HepG2 (cell line): Measurements from ENCODE around the gene CCNL1. TPM values are rescaled to one million over a fixed set of nuclear protein-coding genes. Genes with fewer than 3 reads are reported as not detected.
A peak's percentile ranks its signal among the peaks of the same experiment; 100 is the strongest.

Experiments
- ATAC-seq: fragments of 200-7000 bp; cut with Tn5 transposase; 3 replicates; pipeline ENCODE4 v1.9.1; 2020; ENCODE audit warnings: mild to moderate bottlenecking, moderate library complexity
- BruUV-seq: library from RNA; stranded (reverse); fragments of 400-500 nt; replicated peaks from 2 replicates; lab custom pipeline; 2021; lab: Mats Ljungman, UMichigan
- CTCF ChIA-PET: fragments of 300-600 bp; formaldehyde crosslinking; extraction: SDS; loops from one replicate; lab custom pipeline; 2021; ENCODE audit warnings: low total read pairs, inconsistent platforms, low intra/inter-chr PET ratio; lab: Yijun Ruan, JAX
- POLR2A ChIA-PET: fragments of 350-600 bp; sonication (Branson Sonifier 250); formaldehyde crosslinking; loops from one replicate; lab custom pipeline; 2020; ENCODE audit warnings: antibody characterized with exemption, inconsistent platforms; lab: Yijun Ruan, JAX
- DNase-seq: peaks from one replicate; pipeline ENCODE4 v3.0.0-alpha.2; 2015; ENCODE audit warnings: low spot score
- FAIRE-seq: peaks from 3 replicates; lab custom pipeline; 2011; peaks lifted over from hg19 to GRCh38; lab: Jason Lieb, UNC
- H2AFZ ChIP-seq: one replicate; pipeline ENCODE4 v1.6.1; 2011; ENCODE audit warnings: low read length, inconsistent platforms
- H3K27ac ChIP-seq: fragments of 300-600 bp; 3 replicates; pipeline ENCODE4 v1.8.0; 2011; ENCODE audit warnings: mixed run types, mild to moderate bottlenecking, mixed read lengths, low read length, inconsistent platforms; ENCODE audit not compliant: insufficient read depth; ENCODE audit errors: extremely low read length
- H3K27me3 ChIP-seq, 2 experiments: fragments of 200-600 bp in 1 of 2; 2 replicates in 1 of 2; 3 replicates in 1 of 2; pipeline versions ENCODE4 v1.6.0 to v1.8.0; 2011; ENCODE audit warnings: low read length in 2 of 2, mild to moderate bottlenecking in 2 of 2, moderate library complexity in 2 of 2, inconsistent platforms in 1 of 2; ENCODE audit not compliant: insufficient read depth in 2 of 2, control insufficient read depth in 1 of 2
- H3K36me3 ChIP-seq, 2 experiments: fragments of 200-600 bp in 1 of 2; replicated peaks in 1 of 2; 2 replicates in 1 of 2; 3 replicates in 1 of 2; pipeline versions ENCODE4 v1.5.1 to v1.8.0; 2011; ENCODE audit warnings: low read length in 2 of 2, inconsistent platforms in 1 of 2; ENCODE audit not compliant: insufficient read depth in 2 of 2, control insufficient read depth in 1 of 2
- H3K4me1 ChIP-seq: 2 replicates; pipeline ENCODE4 v1.5.1; 2012; ENCODE audit warnings: low read length, inconsistent platforms; ENCODE audit not compliant: insufficient read depth
- H3K4me2 ChIP-seq: 2 replicates; pipeline ENCODE4 v1.6.0; 2011; ENCODE audit warnings: low read depth, low read length, inconsistent platforms
- H3K4me3 ChIP-seq, 3 experiments: fragments of 200-600 bp in 1 of 3; sonication (generic), shearing (Covaris generic) in 1 of 3; replicated peaks in 1 of 3; 2 replicates each; pipeline ENCODE4 v1.5.1; 2011 to 2016; ENCODE audit warnings: low read length in 3 of 3, inconsistent platforms in 2 of 3, low read depth in 2 of 3, mild to moderate bottlenecking in 2 of 3, control low read depth in 1 of 3, mixed read lengths in 1 of 3; ENCODE audit not compliant: insufficient read depth in 1 of 3
- H3K79me2 ChIP-seq: one replicate; pipeline ENCODE4 v1.6.1; 2011; ENCODE audit warnings: low read length, inconsistent platforms; ENCODE audit not compliant: insufficient read depth
- H3K9ac ChIP-seq: 2 replicates; pipeline ENCODE4 v1.6.0; 2011; ENCODE audit warnings: mild to moderate bottlenecking, low read depth, low read length, inconsistent platforms; ENCODE audit not compliant: insufficient read depth
- H3K9me3 ChIP-seq: 2 replicates; pipeline ENCODE4 v1.5.1; 2012; ENCODE audit warnings: mild to moderate bottlenecking, low read length
- H4K20me1 ChIP-seq: 2 replicates; pipeline ENCODE4 v1.6.0; 2011; ENCODE audit warnings: inconsistent platforms, mild to moderate bottlenecking, low read length, moderate library complexity; ENCODE audit not compliant: insufficient read depth
- ARNT2 ChIP-seq: sonication (generic); formaldehyde crosslinking; IDR thresholded peaks from 2 replicates; pipeline ENCODE4 v1.8.0; 2022; ENCODE audit warnings: mild to moderate bottlenecking, low read depth, missing genetic modification reagents, moderate library complexity
- BORCS8-MEF2B ChIP-seq: sonication (generic); formaldehyde crosslinking; IDR thresholded peaks from 2 replicates; pipeline ENCODE4 v1.8.0; 2022; ENCODE audit warnings: mild to moderate bottlenecking, missing genetic modification reagents
- BRCA1 ChIP-seq: sonication (generic); formaldehyde crosslinking; IDR thresholded peaks from 2 replicates; pipeline ENCODE4 v1.4.0; 2020; ENCODE audit warnings: missing genetic modification reagents
- CSRNP1 ChIP-seq: sonication (generic); formaldehyde crosslinking; IDR thresholded peaks from 2 replicates; pipeline ENCODE4 v1.8.1; 2023; ENCODE audit warnings: mild to moderate bottlenecking, missing genetic modification reagents
- MEIS2 ChIP-seq: sonication (generic); formaldehyde crosslinking; IDR thresholded peaks from 2 replicates; pipeline ENCODE4 v1.9.0; 2021; ENCODE audit warnings: mild to moderate bottlenecking, missing genetic modification reagents
- PHF20 ChIP-seq: sonication (generic); formaldehyde crosslinking; IDR thresholded peaks from 2 replicates; pipeline ENCODE4 v1.5.0; 2020; ENCODE audit warnings: mild to moderate bottlenecking, missing genetic modification reagents
- POLR2A ChIP-seq, 2 experiments: IDR thresholded peaks; 2 replicates each; pipeline ENCODE4 v1.6.1; 2011; ENCODE audit warnings: low read depth in 2 of 2, low read length in 2 of 2, mild to moderate bottlenecking in 1 of 2, moderate library complexity in 1 of 2; ENCODE audit not compliant: insufficient read depth in 1 of 2
- ZFP82 ChIP-seq: sonication (generic); formaldehyde crosslinking; IDR thresholded peaks from 2 replicates; pipeline ENCODE4 v1.5.1; 2020; ENCODE audit warnings: mild to moderate bottlenecking, missing genetic modification reagents, borderline replicate concordance
- ZFY ChIP-seq: sonication (generic); formaldehyde crosslinking; IDR thresholded peaks from 2 replicates; pipeline ENCODE4 v1.4.0; 2020; ENCODE audit warnings: missing genetic modification reagents
- ZNF251 ChIP-seq: sonication (generic); formaldehyde crosslinking; IDR thresholded peaks from 2 replicates; pipeline ENCODE4 v1.9.0; 2021; ENCODE audit warnings: mild to moderate bottlenecking, missing genetic modification reagents
- ZNF280B ChIP-seq: sonication (generic); formaldehyde crosslinking; IDR thresholded peaks from 2 replicates; pipeline ENCODE4 v1.5.0; 2020; ENCODE audit warnings: missing genetic modification reagents, mild to moderate bottlenecking, borderline replicate concordance
- ZNF350 ChIP-seq: sonication (generic); formaldehyde crosslinking; IDR thresholded peaks from 2 replicates; pipeline ENCODE4 v1.4.0; 2020; ENCODE audit warnings: mild to moderate bottlenecking, low read depth, missing genetic modification reagents, borderline replicate concordance
- ZNF432 ChIP-seq: sonication (generic); formaldehyde crosslinking; IDR thresholded peaks from 2 replicates; pipeline ENCODE4 v1.5.0; 2020; ENCODE audit warnings: missing genetic modification reagents, mild to moderate bottlenecking, borderline replicate concordance
- ZNF75D ChIP-seq: sonication (generic); formaldehyde crosslinking; IDR thresholded peaks from 2 replicates; pipeline ENCODE4 v1.8.1; 2023; ENCODE audit warnings: missing genetic modification reagents, mild to moderate bottlenecking, borderline replicate concordance
- WGBS: methylation state at CpG from one replicate; pipeline ENCODE4 v1.1.6; 2017; ENCODE audit warnings: low lambda C conversion rate; 5-methylcytosine and 5-hydroxymethylcytosine counted together
- in situ Hi-C: cut with HindIII; loops from 2 replicates; pipeline ENCODE4 v1.10.0; 2017; ENCODE audit warnings: low pct_unique_long_range_greater_than_20kb; ENCODE audit not compliant: extremely low pct_ligation_motif_present
- intact Hi-C: fragments of 100-400 bp; cut with micrococcal nuclease; formaldehyde crosslinking; loops from one replicate; pipeline ENCODE4 v1.10.0; 2022; ENCODE audit not compliant: unreplicated experiment
- polyA plus RNA-seq, 8 experiments: library from polyadenylated mRNA; depleted of rRNA in 3 of 8; stranded (reverse) in 7 of 8; unstranded in 1 of 8; fragments of >200 nt; fragmentation: Illumina TruSeq in 4 of 8; extraction: Trizol in 4 of 8; gene quantifications; 2 replicates each; pipeline versions ENCODE4 v1.2.1 to v1.2.3, GENCODE V29; 2011 to 2016; ENCODE audit warnings: low read depth in 4 of 8, missing spikeins in 1 of 8, mixed read lengths in 1 of 8; ENCODE audit not compliant: insufficient read depth in 1 of 8
- total RNA-seq, 5 experiments: library from RNA; depleted of rRNA; stranded (reverse); fragments of >200 nt; fragmentation: Illumina TruSeq; extraction: Trizol; gene quantifications; 2 replicates each; pipeline ENCODE4 v1.2.3, GENCODE V29; 2016; ENCODE audit warnings: low read depth in 1 of 5
- TF ChIP-seq, protein P1 (sequence below): sonication (generic); formaldehyde crosslinking; IDR thresholded peaks from 2 replicates; pipeline ENCODE4 v1.4.0; 2020; ENCODE audit warnings: missing genetic modification reagents
- TF ChIP-seq, protein P2 (sequence below): IDR thresholded peaks from 2 replicates; pipeline ENCODE4 v1.6.1; 2016; ENCODE audit warnings: missing genetic modification reagents, missing compliant biosample characterization

The CCNL1 gene
- total and polyA plus RNA-seq, 2 of the 13 experiments (the other 11 are each of a cell fraction or from before 2014, with no cell fraction given) = 151 to 303 TPM

DNA sequence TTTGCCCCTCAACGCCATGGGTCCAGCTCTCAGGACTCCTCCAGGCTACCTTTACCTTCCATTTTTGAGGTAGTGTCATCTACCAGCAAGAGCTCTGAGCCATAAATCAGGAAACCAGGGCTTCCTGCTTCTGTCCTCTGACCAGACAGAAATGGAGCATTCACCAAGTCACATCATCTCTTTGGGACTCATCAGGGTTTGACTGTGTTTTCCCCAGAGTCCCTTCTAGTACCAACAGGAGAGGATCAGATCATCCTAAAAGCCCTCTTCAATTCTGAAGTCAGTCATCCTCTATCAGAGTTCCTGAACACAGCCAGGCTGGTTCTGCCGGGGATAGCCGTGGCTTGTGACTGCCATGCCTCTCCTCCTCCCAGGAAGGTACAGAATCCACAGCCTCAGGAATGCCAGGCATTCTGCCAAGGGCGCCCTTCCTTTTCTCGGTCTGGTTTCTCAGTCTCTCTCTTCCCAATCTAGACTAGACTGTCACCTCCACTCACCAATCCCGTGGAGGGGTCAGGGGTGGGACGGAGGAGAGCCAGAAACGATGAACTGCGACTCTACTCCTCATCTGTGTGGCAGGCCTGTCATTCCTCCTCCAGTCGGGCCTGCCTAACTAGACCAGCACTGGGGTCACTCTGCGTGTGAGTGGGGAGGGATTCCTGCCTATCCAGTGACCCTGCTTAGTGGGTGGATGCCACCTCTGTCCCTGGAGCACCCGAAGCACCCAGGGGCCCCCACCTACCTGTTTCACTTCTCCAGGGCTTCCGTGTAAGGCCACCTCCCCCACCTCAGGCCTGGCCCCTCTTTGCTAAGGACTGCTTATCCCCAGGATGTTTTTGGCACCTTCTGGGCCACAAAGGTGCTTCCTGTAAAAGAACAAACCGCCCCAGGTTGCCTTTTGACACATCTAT is 30.9 kb downstream of the CCNL1 start:
- FAIRE-seq (peak; percentile 32), ATAC-seq (peak; percentile 63), DNase-seq (peak; percentile 40)
- TF ChIP-seq MEIS2 (CRISPR knock-in tag) (no peak), CSRNP1 (CRISPR knock-in tag) (no peak), ZNF251 (CRISPR knock-in tag) (no peak), ARNT2 (CRISPR knock-in tag) (0 out of 2 replicates have a peak, but pooled peaks have one; percentile 42), ZNF280B (CRISPR knock-in tag) (no peak), ZNF350 (CRISPR knock-in tag) (peak; percentile 40; the same call in 1 of the 2 replicates), ZNF432 (CRISPR knock-in tag) (no peak), POLR2A (IDR thresholded peaks at IDR 0.05; ENCODE audit: insufficient read depth in 1 of 2, low read depth in 2 of 2, low read length in 2 of 2) (peak in 1 of 2 experiments; percentile 60), ZFP82 (CRISPR knock-in tag) (0 out of 2 replicates have a peak, but pooled peaks have one; percentile 32), ZFY (CRISPR knock-in tag) (peak; percentile 53), PHF20 (CRISPR knock-in tag) (0 out of 2 replicates have a peak, but pooled peaks have one; percentile 32), ZNF75D (CRISPR knock-in tag) (0 out of 2 replicates have a peak, but pooled peaks have one; percentile 44), BORCS8-MEF2B (CRISPR knock-in tag) (peak; percentile 72; the same call in 1 of the 2 replicates), BRCA1 (CRISPR knock-in tag) (peak; percentile 36; the same call in 1 of the 2 replicates)
- TF ChIP-seq, protein P1, sequence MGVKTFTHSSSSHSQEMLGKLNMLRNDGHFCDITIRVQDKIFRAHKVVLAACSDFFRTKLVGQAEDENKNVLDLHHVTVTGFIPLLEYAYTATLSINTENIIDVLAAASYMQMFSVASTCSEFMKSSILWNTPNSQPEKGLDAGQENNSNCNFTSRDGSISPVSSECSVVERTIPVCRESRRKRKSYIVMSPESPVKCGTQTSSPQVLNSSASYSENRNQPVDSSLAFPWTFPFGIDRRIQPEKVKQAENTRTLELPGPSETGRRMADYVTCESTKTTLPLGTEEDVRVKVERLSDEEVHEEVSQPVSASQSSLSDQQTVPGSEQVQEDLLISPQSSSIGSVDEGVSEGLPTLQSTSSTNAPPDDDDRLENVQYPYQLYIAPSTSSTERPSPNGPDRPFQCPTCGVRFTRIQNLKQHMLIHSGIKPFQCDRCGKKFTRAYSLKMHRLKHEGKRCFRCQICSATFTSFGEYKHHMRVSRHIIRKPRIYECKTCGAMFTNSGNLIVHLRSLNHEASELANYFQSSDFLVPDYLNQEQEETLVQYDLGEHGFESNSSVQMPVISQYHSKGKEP (CRISPR knock-in tag) = no peak
- TF ChIP-seq, protein P2, sequence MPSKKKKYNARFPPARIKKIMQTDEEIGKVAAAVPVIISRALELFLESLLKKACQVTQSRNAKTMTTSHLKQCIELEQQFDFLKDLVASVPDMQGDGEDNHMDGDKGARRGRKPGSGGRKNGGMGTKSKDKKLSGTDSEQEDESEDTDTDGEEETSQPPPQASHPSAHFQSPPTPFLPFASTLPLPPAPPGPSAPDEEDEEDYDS (CRISPR knock-in tag) = peak; percentile 5; the same call in 1 of the 2 replicates

More for the DNA sequence above, 30.9 kb downstream of the CCNL1 start:
- CTCF ChIA-PET = interaction anchor here (0.9 kb wide), 1 partner anchor 48 kb away, joined by 3 read pairs; no protein-coding TSS in a partner anchor
- intact Hi-C loops (loop anchor here (1.0 kb wide), 2 partner anchors 9 to 41 kb away; no protein-coding TSS in a partner anchor), in situ Hi-C loops (loop anchor here (5.0 kb wide), 1 partner anchor 37 kb away; no protein-coding TSS in a partner anchor)
- peak overlapping the region; percentile 87 for H3K9ac ChIP-seq
- peak overlapping the region; percentile 53 to 76 (median 57) for H3K4me3 ChIP-seq
- 0% methylated on average over 12 of the region's 14 CpGs for WGBS
- no peaks in the 10 kb centered on the region for H3K9me3 ChIP-seq
- H3K27ac ChIP-seq = peak overlapping the region; percentile 96
- peaks cover 95% of the 10 kb centered on the region for H3K4me1 ChIP-seq
- no peaks in the 10 kb centered on the region for H3K36me3 ChIP-seq
- POLR2A ChIA-PET = interaction anchor here (0.6 to 8.1 kb wide), 19 partner anchors 8 to 594 kb away, joined by 3 to 204 read pairs (median 6); partner anchors contain the start of genes CCNL1, SSR3 and TIPARP
- H3K79me2 ChIP-seq = no peaks in the 10 kb centered on the region
- no peaks in the 10 kb centered on the region for H4K20me1 ChIP-seq
- H3K27me3 ChIP-seq = no peaks in the 10 kb centered on the region
- H2AFZ ChIP-seq = peak overlapping the region; percentile 33
- TSS peak; percentile 96 for BruUV-seq
- peak overlapping the region; percentile 98 for H3K4me2 ChIP-seq
